OCI-LY7 (cell line): ENCODE data around the gene POC1A.

Source experiments
- CTCF ChIP-seq: fragments of 200-600 bp; sonication (generic); conservative IDR thresholded peaks from 2 replicates; pipeline ENCODE4 v1.5.1; 2014; ENCODE audit warnings: mild to moderate bottlenecking, antibody characterized with exemption, low read length, moderate library complexity, mixed read lengths
- EZH2phosphoT487 ChIP-seq: fragments of 200-600 bp; sonication (generic); IDR thresholded peaks from 2 replicates; pipeline ENCODE4 v1.6.1; 2018; ENCODE audit warnings: low read depth, borderline replicate concordance, mild to moderate bottlenecking, mixed run types, antibody characterized with exemption, low read length, moderate library complexity, mixed read lengths

GRCh38 chr3:52080830-52081719 is 73.1 kb downstream of the POC1A start:
- no peak for TF ChIP-seq CTCF
- no peak for TF ChIP-seq EZH2phosphoT487
